NB4 (cell line): ENCODE measurements around the gene GON4L.

Experiments
- DNase-seq: peaks from one replicate; pipeline ENCODE4 v3.0.0; 2010; ENCODE audit warnings: low read depth
- H3K4me3 ChIP-seq: one replicate; pipeline ENCODE4 v1.5.1; 2011; ENCODE audit warnings: mild to moderate bottlenecking, low read depth, low read length, moderate library complexity
- CTCF ChIP-seq: IDR thresholded peaks from one replicate; pipeline ENCODE4 v1.5.1; 2012; ENCODE audit warnings: low read depth, low read length
- MAX ChIP-seq: IDR thresholded peaks from 2 replicates; pipeline ENCODE4 v1.6.1; 2011; ENCODE audit warnings: low read depth, low read length
- MYC ChIP-seq: IDR thresholded peaks from 2 replicates; pipeline ENCODE4 v1.6.1; 2011; ENCODE audit warnings: low read depth, low read length
- POLR2A ChIP-seq: IDR thresholded peaks from 2 replicates; pipeline ENCODE4 v1.6.1; 2011; ENCODE audit warnings: mild to moderate bottlenecking; ENCODE audit not compliant: insufficient read length; ENCODE audit errors: extremely low read depth

GON4L gene

GRCh38 chr1:155856975-155857930, at the start of gene GON4L:
Gene GON4L (minus strand): TSS chr1:155857214. CDS start chr1:155853780, 3,434 bp downstream.
- TF ChIP-seq MAX = peak; percentile 4; the same call in 1 of the 2 replicates
- TF ChIP-seq POLR2A = peak; percentile 78
- no peak for TF ChIP-seq CTCF

GRCh38 chr1:155904261-155904660, 47.2 kb upstream of the GON4L start:
- no peak overlapping the region for H3K4me3 ChIP-seq
- TF ChIP-seq CTCF = no peak
- TF ChIP-seq MAX = no peak
- TF ChIP-seq MYC = no peak
- TF ChIP-seq POLR2A = no peak
- DNase-seq = no peak

More at GRCh38 chr1:155856975-155857930, at the start of gene GON4L:
- peak; percentile 93 for DNase-seq
- peak within 1 kb of the TSS; percentile 95 for H3K4me3 ChIP-seq

GRCh38 chr1:155900161-155900560, 43.1 kb upstream of the GON4L start:
- no peak for TF ChIP-seq CTCF
- TF ChIP-seq POLR2A = no peak
- TF ChIP-seq MYC = no peak
- TF ChIP-seq MAX = no peak
- H3K4me3 ChIP-seq = no peak overlapping the region
- DNase-seq = no peak

- TF ChIP-seq MAX = no peak
- no peak for TF ChIP-seq CTCF
- no peak for TF ChIP-seq POLR2A
- TF ChIP-seq MYC = no peak
- H3K4me3 ChIP-seq = no peak overlapping the region
- no peak for DNase-seq
Observed at GRCh38 chr1:155899683-155900082, 42.7 kb upstream of the GON4L start.

- H3K4me3 ChIP-seq = no peak overlapping the region
- TF ChIP-seq CTCF = no peak
- TF ChIP-seq MYC = no peak
- TF ChIP-seq POLR2A = no peak
- no peak for TF ChIP-seq MAX
- no peak for DNase-seq
Observed at GRCh38 chr1:155898888-155899287, 41.9 kb upstream of the GON4L start.
